HG03097 (cell line): ENCODE results near the gene NDUFS7.

Source experiments
- ATAC-seq: cut with Tn5 transposase; IDR thresholded peaks from one replicate; pipeline ENCODE4 v1.9.1; 2021; ENCODE audit not compliant: unreplicated experiment, low FRiP score

The NDUFS7 gene

GRCh38 chr19:1399745-1400144, 16.0 kb downstream of the NDUFS7 start:
- ATAC-seq = no peak

- no peak for ATAC-seq
Observed at GRCh38 chr19:1400281-1401137, 16.8 kb downstream of the NDUFS7 start.

- ATAC-seq = no peak
Observed at GRCh38 chr19:1401138-1401888, 17.6 kb downstream of the NDUFS7 start, which contains the start of gene GAMT. TSS of gene GAMT (minus strand) at chr19:1401542. CDS start at chr19:1401476, 66 bp downstream.

GRCh38 chr19:1401889-1402217, 18.1 kb downstream of the NDUFS7 start:
- no peak for ATAC-seq

GRCh38 chr19:1402411-1403070, 18.8 kb downstream of the NDUFS7 start:
- ATAC-seq = no peak

- peak; percentile 71 for ATAC-seq
Observed at GRCh38 chr19:1406774-1407527, 23.2 kb downstream of the NDUFS7 start.

GRCh38 chr19:1407528-1408299, 24.0 kb downstream of the NDUFS7 start, which contains the start of gene DAZAP1:
TSS of gene DAZAP1 (plus strand) at chr19:1407586. CDS start at chr19:1407774, 188 bp downstream.
- peak; percentile 22 for ATAC-seq

- ATAC-seq = no peak
Observed at GRCh38 chr19:1408300-1409203, 24.8 kb downstream of the NDUFS7 start.

- ATAC-seq = no peak
Observed at GRCh38 chr19:1409204-1410005, 25.7 kb downstream of the NDUFS7 start.

GRCh38 chr19:1410136-1410786, 26.6 kb downstream of the NDUFS7 start:
- no peak for ATAC-seq

GRCh38 chr19:1410789-1411188, 27.1 kb downstream of the NDUFS7 start:
- ATAC-seq = no peak

GRCh38 chr19:1411255-1412191, 27.8 kb downstream of the NDUFS7 start:
- ATAC-seq = no peak

GRCh38 chr19:1412323-1412923, 28.7 kb downstream of the NDUFS7 start:
- no peak for ATAC-seq

- no peak for ATAC-seq
Observed at GRCh38 chr19:1412995-1413800, 29.5 kb downstream of the NDUFS7 start.
